Neural progenitor cell (in vitro differentiated cells): ENCODE data around the gene MPND. TPM values are rescaled to one million over a fixed set of nuclear protein-coding genes. Genes with fewer than 3 reads are reported as not detected.
A peak's percentile ranks its signal among the peaks of the same experiment; 100 is the strongest.

Source experiments
- DNase-seq: peaks from one replicate; pipeline ENCODE4 v3.0.0-alpha.2; 2016; ENCODE audit warnings: low spot score
- H2AFZ ChIP-seq: fragments of 200-600 bp; sonication (generic); replicated peaks from 2 replicates; pipeline ENCODE4 v1.6.1; 2016; ENCODE audit warnings: antibody characterized with exemption
- H3F3A ChIP-seq: fragments of 200-600 bp; sonication (generic); 2 replicates; pipeline ENCODE4 v1.6.1; 2016; ENCODE audit warnings: antibody characterized with exemption, low read depth
- H3K27ac ChIP-seq: fragments of 200-600 bp; sonication (generic); 2 replicates; pipeline ENCODE4 v1.5.1; 2016; ENCODE audit warnings: mild to moderate bottlenecking
- H3K27me3 ChIP-seq: fragments of 200-600 bp; sonication (generic); 2 replicates; pipeline ENCODE4 v1.6.1; 2016; ENCODE audit warnings: mild to moderate bottlenecking, moderate library complexity
- H3K36me3 ChIP-seq: fragments of 200-600 bp; sonication (generic); 2 replicates; pipeline ENCODE4 v1.5.1; 2016
- H3K4me1 ChIP-seq: fragments of 200-600 bp; sonication (generic); 2 replicates; pipeline ENCODE4 v1.6.1; 2016; ENCODE audit warnings: mixed run types
- H3K4me2 ChIP-seq: fragments of 200-600 bp; sonication (generic); 2 replicates; pipeline ENCODE4 v1.6.1; 2016
- H3K4me3 ChIP-seq: fragments of 200-600 bp; sonication (generic); 2 replicates; pipeline ENCODE4 v1.5.1; 2016
- H3K79me2 ChIP-seq: fragments of 200-600 bp; sonication (generic); 2 replicates; pipeline ENCODE4 v1.6.1; 2016; ENCODE audit warnings: low read depth
- H3K9ac ChIP-seq: fragments of 200-600 bp; sonication (generic); 2 replicates; pipeline ENCODE4 v1.6.1; 2016
- H3K9me3 ChIP-seq: fragments of 200-600 bp; sonication (generic); 2 replicates; pipeline ENCODE4 v1.5.1; 2016; ENCODE audit warnings: low read depth
- H4K20me1 ChIP-seq: fragments of 200-600 bp; sonication (generic); 2 replicates; pipeline ENCODE4 v1.6.1; 2016; ENCODE audit warnings: low read depth
- H3K27ac Mint-ChIP-seq: 3 replicates; pipeline ENCODE4 v1.8.0; 2021; ENCODE audit warnings: mixed read lengths
- H3K27me3 Mint-ChIP-seq: 2 replicates; pipeline ENCODE4 v1.8.0; 2022; ENCODE audit warnings: low read depth, mild to moderate bottlenecking, inconsistent platforms, moderate library complexity, mixed read lengths; ENCODE audit not compliant: insufficient read depth
- H3K36me3 Mint-ChIP-seq: 3 replicates; pipeline ENCODE4 v1.8.0; 2021; ENCODE audit warnings: mixed read lengths
- H3K4me1 Mint-ChIP-seq: 3 replicates; pipeline ENCODE4 v1.8.0; 2021; ENCODE audit warnings: mixed read lengths
- H3K4me3 Mint-ChIP-seq: 3 replicates; pipeline ENCODE4 v1.8.0; 2021; ENCODE audit warnings: mild to moderate bottlenecking, moderate library complexity, mixed read lengths
- H3K9me3 Mint-ChIP-seq: 3 replicates; pipeline ENCODE4 v1.8.0; 2020; ENCODE audit warnings: mixed read lengths
- CTCF ChIP-seq: fragments of 200-600 bp; sonication (generic); IDR thresholded peaks from 2 replicates; pipeline ENCODE4 v1.5.1; 2017; ENCODE audit warnings: antibody characterized with exemption, mild to moderate bottlenecking
- EZH2 ChIP-seq: fragments of 200-600 bp; sonication (generic); IDR thresholded peaks from 2 replicates; pipeline ENCODE4 v1.6.1; 2017; ENCODE audit warnings: antibody characterized with exemption, mild to moderate bottlenecking, moderate library complexity
- EZH2phosphoT487 ChIP-seq: fragments of 200-600 bp; sonication (generic); IDR thresholded peaks from 2 replicates; pipeline ENCODE4 v1.6.1; 2017; ENCODE audit warnings: antibody characterized with exemption
- total RNA-seq: library from RNA; depleted of rRNA; stranded (reverse); fragments of >200 nt; gene quantifications from 2 replicates; pipeline ENCODE4 v1.2.3, GENCODE V29; 2015; ENCODE audit warnings: low replicate concordance

Gene MPND
- total RNA-seq, result 10.6 and 30.4 TPM in 2 replicates

GRCh38 chr19:4343370-4344307 lies at the start of gene MPND:
MPND (plus strand) TSS chr19:4343562; CDS start chr19:4343594, 32 bp downstream.
- H3K36me3 ChIP-seq, result no peaks in the 10 kb centered on the region
- H3F3A ChIP-seq, result peaks cover 28% of the 10 kb centered on the region
- TF ChIP-seq EZH2phosphoT487 (no peak), CTCF (no peak), EZH2 (no peak)
- peak within 1 kb of the TSS; percentile 92 for H3K4me3 Mint-ChIP-seq
- H3K79me2 ChIP-seq, result peaks cover 14% of the 10 kb centered on the region
- no peaks in the 10 kb centered on the region for H3K9me3 Mint-ChIP-seq
- H3K4me1 Mint-ChIP-seq, result peaks cover 17% of the 10 kb centered on the region
- peaks cover 12% of the 10 kb centered on the region for H4K20me1 ChIP-seq
- peaks cover 11% of the 10 kb centered on the region for H3K36me3 Mint-ChIP-seq
- peak within 1 kb of the TSS; percentile 97 for H3K27ac Mint-ChIP-seq
- H3K4me1 ChIP-seq, result peaks cover 13% of the 10 kb centered on the region
- peak within 1 kb of the TSS; percentile 61 for H3K4me3 ChIP-seq
- no peaks in the 10 kb centered on the region for H3K27me3 ChIP-seq
- H3K9me3 ChIP-seq, result no peaks in the 10 kb centered on the region
- peak; percentile 96 for DNase-seq
- peak within 1 kb of the TSS; percentile 40 for H2AFZ ChIP-seq
- peak within 1 kb of the TSS; percentile 84 for H3K4me2 ChIP-seq
- H3K9ac ChIP-seq, result peak within 1 kb of the TSS; percentile 84
- peak within 1 kb of the TSS; percentile 91 for H3K27ac ChIP-seq
- peaks cover 12% of the 10 kb centered on the region for H3K27me3 Mint-ChIP-seq

- Mint-ChIP-seq H3K4me1 (peaks cover 15% of the 10 kb centered on the region), H3K27ac (peak overlapping the region; percentile 72), H3K27me3 (peaks cover 4% of the 10 kb centered on the region), H3K36me3 (no peaks in the 10 kb centered on the region), H3K9me3 (peaks cover 2% of the 10 kb centered on the region), H3K4me3 (no peak overlapping the region)
- no peak for TF ChIP-seq EZH2phosphoT487
- no peak for TF ChIP-seq CTCF
- TF ChIP-seq EZH2, result no peak
- no peaks in the 10 kb centered on the region for H3F3A ChIP-seq
- no peak overlapping the region for H2AFZ ChIP-seq
- H3K4me3 ChIP-seq, result no peak overlapping the region
- peaks cover 11% of the 10 kb centered on the region for H3K4me1 ChIP-seq
- no peaks in the 10 kb centered on the region for H3K79me2 ChIP-seq
- H3K9me3 ChIP-seq, result no peaks in the 10 kb centered on the region
- H3K36me3 ChIP-seq, result no peaks in the 10 kb centered on the region
- DNase-seq, result no peak
- H3K27me3 ChIP-seq, result no peaks in the 10 kb centered on the region
- no peaks in the 10 kb centered on the region for H4K20me1 ChIP-seq
- H3K27ac ChIP-seq, result no peak overlapping the region
- H3K4me2 ChIP-seq, result no peak overlapping the region
- H3K9ac ChIP-seq, result no peak overlapping the region
Measured at GRCh38 chr19:4294389-4294788, 49.0 kb upstream of the MPND start.

GRCh38 chr19:4295972-4296771 lies 47.2 kb upstream of the MPND start:
- H3F3A ChIP-seq, result no peaks in the 10 kb centered on the region
- H2AFZ ChIP-seq, result no peak overlapping the region
- H3K4me2 ChIP-seq, result no peak overlapping the region
- Mint-ChIP-seq H3K4me3 (no peak overlapping the region), H3K27ac (no peak overlapping the region), H3K36me3 (no peaks in the 10 kb centered on the region), H3K27me3 (peaks cover 4% of the 10 kb centered on the region), H3K4me1 (peaks cover 9% of the 10 kb centered on the region), H3K9me3 (peaks cover 2% of the 10 kb centered on the region)
- no peak overlapping the region for H3K4me3 ChIP-seq
- H3K9ac ChIP-seq, result no peak overlapping the region
- no peak for DNase-seq
- no peak overlapping the region for H3K27ac ChIP-seq
- no peaks in the 10 kb centered on the region for H3K79me2 ChIP-seq
- peaks cover 6% of the 10 kb centered on the region for H3K4me1 ChIP-seq
- TF ChIP-seq EZH2, result no peak
- no peak for TF ChIP-seq CTCF
- no peak for TF ChIP-seq EZH2phosphoT487
- H3K9me3 ChIP-seq, result no peaks in the 10 kb centered on the region
- no peaks in the 10 kb centered on the region for H4K20me1 ChIP-seq
- no peaks in the 10 kb centered on the region for H3K27me3 ChIP-seq
- no peaks in the 10 kb centered on the region for H3K36me3 ChIP-seq
